Liver (tissue), 9 donors: ENCODE data around the gene CLGN. TPM values are rescaled to one million over a fixed set of nuclear protein-coding genes. Genes with fewer than 3 reads are reported as not detected.
"Not testable (repeated sequence)": the region's sequence is repeated elsewhere in the genome, so short reads cannot be mapped to it uniquely, and the experiment has no call there.

ENCODE experiments used
- DNase-seq: peaks from one replicate; pipeline ENCODE4 v3.0.0-alpha.2; 2017; ENCODE audit warnings: low spot score
- H3K27ac ChIP-seq, 2 donors: one replicate each; pipeline ENCODE4 v1.7.0; 2013; ENCODE audit warnings: inconsistent platforms in 2 of 2, low read length in 2 of 2, control low read depth in 1 of 2, low read depth in 1 of 2, mild to moderate bottlenecking in 1 of 2
- H3K27me3 ChIP-seq, 4 donors: one replicate each; pipeline versions ENCODE4 v1.6.1 to v1.7.0; 2013; ENCODE audit warnings: low read length in 3 of 4, inconsistent platforms in 1 of 4, mild to moderate bottlenecking in 1 of 4, moderate library complexity in 1 of 4; ENCODE audit not compliant: control insufficient read depth in 4 of 4, insufficient read depth in 4 of 4
- H3K36me3 ChIP-seq, 4 donors: one replicate each; pipeline versions ENCODE4 v1.6.1 to v1.7.0; 2013; ENCODE audit warnings: low read length in 3 of 4, mild to moderate bottlenecking in 3 of 4, low read depth in 1 of 4, moderate library complexity in 1 of 4; ENCODE audit not compliant: control insufficient read depth in 4 of 4, insufficient read depth in 3 of 4
- H3K4me1 ChIP-seq, 4 donors: one replicate each; pipeline versions ENCODE4 v1.6.1 to v1.7.0; 2013; ENCODE audit warnings: low read length in 3 of 4, mild to moderate bottlenecking in 3 of 4, moderate library complexity in 1 of 4; ENCODE audit not compliant: control insufficient read depth in 4 of 4, insufficient read depth in 4 of 4
- H3K4me3 ChIP-seq, 3 donors: one replicate each; pipeline versions ENCODE4 v1.6.1 to v1.7.0; 2013; ENCODE audit warnings: low read length in 3 of 3, control low read depth in 1 of 3, low read depth in 1 of 3, mild to moderate bottlenecking in 1 of 3
- H3K9ac ChIP-seq, 2 donors: one replicate each; pipeline ENCODE4 v1.7.0; 2013; ENCODE audit warnings: low read length in 2 of 2, mild to moderate bottlenecking in 2 of 2, moderate library complexity in 2 of 2, control low read depth in 1 of 2, low read depth in 1 of 2
- H3K9me3 ChIP-seq, 4 donors: one replicate each; pipeline versions ENCODE4 v1.6.1 to v1.7.0; 2013; ENCODE audit warnings: low read length in 3 of 4; ENCODE audit not compliant: control insufficient read depth in 4 of 4
- EGR1 ChIP-seq, 2 donors: IDR thresholded peaks; 2 replicates each; pipeline ENCODE4 v1.6.1; 2016 to 2018; ENCODE audit warnings: antibody characterized with exemption in 2 of 2, low read depth in 2 of 2
- FOXA1 ChIP-seq: IDR thresholded peaks from 2 replicates; pipeline ENCODE4 v1.6.1; 2016; ENCODE audit warnings: antibody characterized with exemption
- FOXA2 ChIP-seq: IDR thresholded peaks from 2 replicates; pipeline ENCODE4 v1.6.1; 2016; ENCODE audit warnings: antibody characterized with exemption
- GABPA ChIP-seq, 2 donors: IDR thresholded peaks in 1 of 2; conservative IDR thresholded peaks in 1 of 2; 2 replicates each; pipeline ENCODE4 v1.6.1; 2016; ENCODE audit warnings: antibody characterized with exemption in 2 of 2, mild to moderate bottlenecking in 1 of 2, moderate library complexity in 1 of 2
- HNF4A ChIP-seq, 2 donors: conservative IDR thresholded peaks; 2 replicates each; pipeline ENCODE4 v1.6.1; 2016; ENCODE audit warnings: antibody characterized with exemption in 2 of 2, mild to moderate bottlenecking in 2 of 2
- HNF4G ChIP-seq: IDR thresholded peaks from 2 replicates; pipeline ENCODE4 v1.6.1; 2016; ENCODE audit warnings: antibody characterized with exemption
- JUND ChIP-seq, 2 donors: IDR thresholded peaks; 2 replicates each; pipeline ENCODE4 v1.6.1; 2016; ENCODE audit warnings: antibody characterized with exemption in 2 of 2
- NR2F2 ChIP-seq: IDR thresholded peaks from 2 replicates; pipeline ENCODE4 v1.6.1; 2016; ENCODE audit warnings: antibody characterized with exemption
- RAD21 ChIP-seq, 2 donors: IDR thresholded peaks; 2 replicates each; pipeline ENCODE4 v1.6.1; 2016; ENCODE audit warnings: antibody characterized with exemption in 2 of 2, mild to moderate bottlenecking in 2 of 2
- RXRA ChIP-seq, 2 donors: IDR thresholded peaks; 2 replicates each; pipeline ENCODE4 v1.6.1; 2017 to 2018; ENCODE audit warnings: antibody characterized with exemption in 2 of 2, mild to moderate bottlenecking in 1 of 2
- SP1 ChIP-seq: IDR thresholded peaks from 2 replicates; pipeline ENCODE4 v1.6.1; 2018; ENCODE audit warnings: antibody characterized with exemption, mild to moderate bottlenecking
- TAF1 ChIP-seq: conservative IDR thresholded peaks from 2 replicates; pipeline ENCODE4 v1.6.1; 2016; ENCODE audit warnings: antibody characterized with exemption, mild to moderate bottlenecking
- YY1 ChIP-seq: IDR thresholded peaks from 2 replicates; pipeline ENCODE4 v1.6.1; 2016; ENCODE audit warnings: antibody characterized with exemption, mild to moderate bottlenecking
- WGBS: extraction: QIAGEN DNeasy Blood & Tissue Kit; methylation state at CpG from one replicate; pipeline ENCODE4 v1.1.7; 2013; 5-methylcytosine and 5-hydroxymethylcytosine counted together
- polyA plus RNA-seq, 2 donors: library from polyadenylated mRNA; stranded (reverse) in 1 of 2; unstranded in 1 of 2; fragments of 200-250 nt in 1 of 2; fragments of >200 nt in 1 of 2; fragmentation: Nextera tagmentation in 1 of 2; extraction: Ambion mirVana in 1 of 2; gene quantifications; one replicate each; pipeline versions ENCODE4 v1.2.1 to v1.2.3, GENCODE V29; 2013 to 2015
- total RNA-seq, 2 donors: library from RNA; depleted of rRNA; stranded (reverse); fragments of >200 nt; gene quantifications; one replicate each; pipeline ENCODE4 v1.2.3, GENCODE V29; 2014
- TF ChIP-seq, protein P1 (sequence below): IDR thresholded peaks from 2 replicates; pipeline ENCODE4 v1.6.1; 2016; ENCODE audit warnings: antibody characterized with exemption
- TF ChIP-seq, protein P2 (sequence below): IDR thresholded peaks from 2 replicates; pipeline ENCODE4 v1.6.1; 2016; ENCODE audit warnings: antibody characterized with exemption
- TF ChIP-seq, protein P3 (sequence below): IDR thresholded peaks from 2 replicates; pipeline ENCODE4 v1.6.1; 2016; ENCODE audit warnings: antibody characterized with exemption, mild to moderate bottlenecking
- TF ChIP-seq, protein P4 (sequence below): fragments of 150-350 bp; IDR thresholded peaks from 2 replicates; pipeline ENCODE4 v1.5.1; 2017; ENCODE audit warnings: improper control_type of control experiment, low read depth, low read length; ENCODE audit not compliant: missing input control
- TF ChIP-seq, protein P5 (sequence below): IDR thresholded peaks from 2 replicates; pipeline ENCODE4 v1.6.1; 2016; ENCODE audit warnings: antibody characterized with exemption
- donor health status: healthy.
- donor health status: healthy.
- donor health status: healthy.
- donor health status: healthy.
- donor health status: healthy.

CLGN gene
- total and polyA plus RNA-seq, 4 donors, result 1.0 to 8.2 (median 5.0) TPM

DNA sequence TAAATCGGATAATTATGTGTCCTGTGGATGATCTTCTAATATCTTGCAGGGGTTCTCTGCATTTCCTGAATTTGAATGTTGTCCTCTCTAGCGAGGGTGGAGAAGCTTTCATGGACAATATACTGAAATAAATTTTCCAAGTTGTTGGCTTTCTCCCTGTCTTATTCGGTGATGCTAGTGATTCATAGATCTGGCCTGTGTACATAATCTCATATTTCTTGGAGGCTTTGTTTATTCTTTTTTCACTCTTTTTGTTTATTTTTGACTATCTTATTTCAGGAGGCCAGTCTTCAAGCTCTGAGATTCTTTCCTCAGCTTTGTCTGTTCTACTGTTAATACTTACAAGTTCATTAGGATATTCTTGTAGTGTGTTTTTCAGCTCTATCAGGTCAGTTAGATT, 20.7 kb upstream of the CLGN start:
- 54% methylated on average over 3 of the region's 3 CpGs for WGBS
- DNase-seq, result no peak
- no peak overlapping the region for H3K4me3 ChIP-seq
- no peaks in the 10 kb centered on the region for H3K27me3 ChIP-seq
- TF ChIP-seq RAD21 (IDR thresholded peaks at IDR 0.05) (no peak), TAF1 (no peak), YY1 (no peak), EGR1 (IDR thresholded peaks at IDR 0.05; ENCODE audit: low read depth in 2 of 2) (no peak), NR2F2 (no peak), FOXA2 (no peak), GABPA (IDR thresholded peaks at IDR 0.05 in 1 of 2, conservative IDR thresholded peaks at IDR 0.05 in 1 of 2) (no peak), HNF4A (conservative IDR thresholded peaks at IDR 0.05) (no peak), JUND (IDR thresholded peaks at IDR 0.05) (no peak), HNF4G (no peak), RXRA (IDR thresholded peaks at IDR 0.05) (no peak), FOXA1 (no peak), SP1 (no peak)
- TF ChIP-seq, protein P1, sequence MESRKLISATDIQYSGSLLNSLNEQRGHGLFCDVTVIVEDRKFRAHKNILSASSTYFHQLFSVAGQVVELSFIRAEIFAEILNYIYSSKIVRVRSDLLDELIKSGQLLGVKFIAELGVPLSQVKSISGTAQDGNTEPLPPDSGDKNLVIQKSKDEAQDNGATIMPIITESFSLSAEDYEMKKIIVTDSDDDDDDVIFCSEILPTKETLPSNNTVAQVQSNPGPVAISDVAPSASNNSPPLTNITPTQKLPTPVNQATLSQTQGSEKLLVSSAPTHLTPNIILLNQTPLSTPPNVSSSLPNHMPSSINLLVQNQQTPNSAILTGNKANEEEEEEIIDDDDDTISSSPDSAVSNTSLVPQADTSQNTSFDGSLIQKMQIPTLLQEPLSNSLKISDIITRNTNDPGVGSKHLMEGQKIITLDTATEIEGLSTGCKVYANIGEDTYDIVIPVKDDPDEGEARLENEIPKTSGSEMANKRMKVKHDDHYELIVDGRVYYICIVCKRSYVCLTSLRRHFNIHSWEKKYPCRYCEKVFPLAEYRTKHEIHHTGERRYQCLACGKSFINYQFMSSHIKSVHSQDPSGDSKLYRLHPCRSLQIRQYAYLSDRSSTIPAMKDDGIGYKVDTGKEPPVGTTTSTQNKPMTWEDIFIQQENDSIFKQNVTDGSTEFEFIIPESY, result no peak
- TF ChIP-seq, protein P2, sequence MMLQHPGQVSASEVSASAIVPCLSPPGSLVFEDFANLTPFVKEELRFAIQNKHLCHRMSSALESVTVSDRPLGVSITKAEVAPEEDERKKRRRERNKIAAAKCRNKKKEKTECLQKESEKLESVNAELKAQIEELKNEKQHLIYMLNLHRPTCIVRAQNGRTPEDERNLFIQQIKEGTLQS, result no peak
- TF ChIP-seq, protein P3, sequence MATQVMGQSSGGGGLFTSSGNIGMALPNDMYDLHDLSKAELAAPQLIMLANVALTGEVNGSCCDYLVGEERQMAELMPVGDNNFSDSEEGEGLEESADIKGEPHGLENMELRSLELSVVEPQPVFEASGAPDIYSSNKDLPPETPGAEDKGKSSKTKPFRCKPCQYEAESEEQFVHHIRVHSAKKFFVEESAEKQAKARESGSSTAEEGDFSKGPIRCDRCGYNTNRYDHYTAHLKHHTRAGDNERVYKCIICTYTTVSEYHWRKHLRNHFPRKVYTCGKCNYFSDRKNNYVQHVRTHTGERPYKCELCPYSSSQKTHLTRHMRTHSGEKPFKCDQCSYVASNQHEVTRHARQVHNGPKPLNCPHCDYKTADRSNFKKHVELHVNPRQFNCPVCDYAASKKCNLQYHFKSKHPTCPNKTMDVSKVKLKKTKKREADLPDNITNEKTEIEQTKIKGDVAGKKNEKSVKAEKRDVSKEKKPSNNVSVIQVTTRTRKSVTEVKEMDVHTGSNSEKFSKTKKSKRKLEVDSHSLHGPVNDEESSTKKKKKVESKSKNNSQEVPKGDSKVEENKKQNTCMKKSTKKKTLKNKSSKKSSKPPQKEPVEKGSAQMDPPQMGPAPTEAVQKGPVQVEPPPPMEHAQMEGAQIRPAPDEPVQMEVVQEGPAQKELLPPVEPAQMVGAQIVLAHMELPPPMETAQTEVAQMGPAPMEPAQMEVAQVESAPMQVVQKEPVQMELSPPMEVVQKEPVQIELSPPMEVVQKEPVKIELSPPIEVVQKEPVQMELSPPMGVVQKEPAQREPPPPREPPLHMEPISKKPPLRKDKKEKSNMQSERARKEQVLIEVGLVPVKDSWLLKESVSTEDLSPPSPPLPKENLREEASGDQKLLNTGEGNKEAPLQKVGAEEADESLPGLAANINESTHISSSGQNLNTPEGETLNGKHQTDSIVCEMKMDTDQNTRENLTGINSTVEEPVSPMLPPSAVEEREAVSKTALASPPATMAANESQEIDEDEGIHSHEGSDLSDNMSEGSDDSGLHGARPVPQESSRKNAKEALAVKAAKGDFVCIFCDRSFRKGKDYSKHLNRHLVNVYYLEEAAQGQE, result no peak
- TF ChIP-seq, protein P4, sequence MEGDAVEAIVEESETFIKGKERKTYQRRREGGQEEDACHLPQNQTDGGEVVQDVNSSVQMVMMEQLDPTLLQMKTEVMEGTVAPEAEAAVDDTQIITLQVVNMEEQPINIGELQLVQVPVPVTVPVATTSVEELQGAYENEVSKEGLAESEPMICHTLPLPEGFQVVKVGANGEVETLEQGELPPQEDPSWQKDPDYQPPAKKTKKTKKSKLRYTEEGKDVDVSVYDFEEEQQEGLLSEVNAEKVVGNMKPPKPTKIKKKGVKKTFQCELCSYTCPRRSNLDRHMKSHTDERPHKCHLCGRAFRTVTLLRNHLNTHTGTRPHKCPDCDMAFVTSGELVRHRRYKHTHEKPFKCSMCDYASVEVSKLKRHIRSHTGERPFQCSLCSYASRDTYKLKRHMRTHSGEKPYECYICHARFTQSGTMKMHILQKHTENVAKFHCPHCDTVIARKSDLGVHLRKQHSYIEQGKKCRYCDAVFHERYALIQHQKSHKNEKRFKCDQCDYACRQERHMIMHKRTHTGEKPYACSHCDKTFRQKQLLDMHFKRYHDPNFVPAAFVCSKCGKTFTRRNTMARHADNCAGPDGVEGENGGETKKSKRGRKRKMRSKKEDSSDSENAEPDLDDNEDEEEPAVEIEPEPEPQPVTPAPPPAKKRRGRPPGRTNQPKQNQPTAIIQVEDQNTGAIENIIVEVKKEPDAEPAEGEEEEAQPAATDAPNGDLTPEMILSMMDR, result no peak
- TF ChIP-seq, protein P5, sequence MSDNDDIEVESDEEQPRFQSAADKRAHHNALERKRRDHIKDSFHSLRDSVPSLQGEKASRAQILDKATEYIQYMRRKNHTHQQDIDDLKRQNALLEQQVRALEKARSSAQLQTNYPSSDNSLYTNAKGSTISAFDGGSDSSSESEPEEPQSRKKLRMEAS, result no peak
- no peaks in the 10 kb centered on the region for H3K9me3 ChIP-seq
- no peak overlapping the region for H3K9ac ChIP-seq
- no peaks in the 10 kb centered on the region for H3K36me3 ChIP-seq
- H3K27ac ChIP-seq, result no peak overlapping the region
- H3K4me1 ChIP-seq, result no peaks in the 10 kb centered on the region

DNA sequence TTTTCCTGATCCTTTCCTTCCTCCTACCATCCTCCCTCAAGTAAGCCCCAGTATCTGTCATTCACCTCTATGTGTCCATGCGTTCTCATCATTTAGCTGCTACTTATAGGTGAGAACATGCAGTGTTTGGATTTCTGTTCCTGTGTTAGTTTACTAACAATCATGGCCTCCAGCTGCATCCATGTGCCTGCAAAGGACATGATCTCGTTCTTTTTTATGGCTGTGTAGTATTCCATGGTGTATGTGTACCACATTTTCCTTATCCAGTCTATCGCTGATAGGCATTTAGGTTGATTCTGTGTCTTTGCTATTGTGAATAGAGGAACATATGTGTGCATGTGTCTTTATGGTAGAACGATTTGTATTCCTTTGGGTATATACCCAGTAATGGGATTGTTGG, 16.9 kb upstream of the CLGN start:
- H3K4me3 ChIP-seq, H3K27me3 ChIP-seq, H3K36me3 ChIP-seq, H3K9me3 ChIP-seq, H3K9ac ChIP-seq, DNase-seq, H3K4me1 ChIP-seq, H3K27ac ChIP-seq: not testable (repeated sequence)
- 86% methylated on average over 4 of the region's 4 CpGs for WGBS
